ENCODE data around the gene FSD1. TPM values are rescaled to one million over a fixed set of nuclear protein-coding genes. Genes with fewer than 3 reads are reported as not detected.
A peak's percentile ranks its signal among the peaks of the same experiment; 100 is the strongest.
"Not testable (repeated sequence)": the region's sequence is repeated elsewhere in the genome, so short reads cannot be mapped to it uniquely, and the experiment has no call there.

Gene FSD1
- total and polyA plus RNA-seq, 8 donors = 0.55 to 1.9 (median 1.3) TPM; not detected in 1

GRCh38 chr19:4327877-4328242 lies 23.5 kb downstream of the FSD1 start:
- intact Hi-C loops (cut with DNase I) = no loop called here
- ATAC-seq (peak; percentile 33), DNase-seq (peak in 1 of 4 donors; percentile 20)
- H3K36me3 ChIP-seq = no peaks in the 10 kb centered on the region
- TF ChIP-seq CTCF (IDR thresholded peaks at IDR 0.05) = no peak
- peaks cover 3 to 21% of the 10 kb centered on the region in 2 donors for H3K4me1 ChIP-seq
- no peaks in the 10 kb centered on the region for H3K9me3 ChIP-seq
- H3K4me3 ChIP-seq = peak overlapping the region; percentile 33 to 34
- peaks cover 0 to 32% of the 10 kb centered on the region in 2 donors for H3K27me3 ChIP-seq
- H3K27ac ChIP-seq = no peak overlapping the region

DNA sequence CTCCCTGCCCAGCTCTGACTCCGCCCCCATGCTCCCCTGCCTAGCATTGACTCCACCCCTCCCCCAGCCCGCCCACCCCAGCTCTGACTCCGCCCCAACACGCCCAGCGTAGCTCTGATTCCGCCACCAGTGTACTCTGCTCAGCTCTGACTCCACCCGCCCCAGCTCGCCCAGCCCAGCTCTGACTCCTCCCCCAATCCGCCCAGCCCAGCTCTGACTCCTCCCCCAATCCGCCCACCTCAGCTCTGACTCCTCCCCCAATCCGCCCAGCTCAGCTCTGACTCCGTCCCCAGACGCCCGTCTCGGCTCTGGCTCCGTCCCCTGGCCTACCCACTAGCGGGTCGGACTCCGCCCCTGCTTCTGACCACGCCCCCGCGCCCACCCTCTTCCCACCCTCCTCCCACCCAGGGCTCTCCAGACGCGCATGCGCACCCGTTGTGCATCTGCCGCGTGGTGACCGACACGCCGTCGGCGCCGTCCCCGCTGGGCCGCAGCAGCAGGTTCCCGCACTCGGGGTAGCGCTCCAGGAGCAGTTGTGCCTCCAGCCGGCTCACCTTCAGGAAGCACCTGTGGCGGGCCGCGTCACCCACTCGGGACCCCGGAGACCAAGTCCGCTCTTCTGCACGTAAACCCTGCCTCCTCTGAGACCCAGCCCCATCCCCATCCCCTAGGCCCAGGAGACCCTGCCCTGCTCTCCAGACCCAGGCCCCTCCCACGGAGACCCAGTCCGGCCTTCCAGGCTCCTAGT lies 24.0 kb downstream of the FSD1 start:
- TF ChIP-seq CTCF (IDR thresholded peaks at IDR 0.05) = no peak
- intact Hi-C loops (cut with DNase I) = no loop called here
- DNase-seq (peak; percentile 91 to 97 (median 95)), ATAC-seq (peak; percentile 91)
- no peaks in the 10 kb centered on the region for H3K9me3 ChIP-seq
- no peak overlapping the region for H3K27ac ChIP-seq
- H3K4me1 ChIP-seq = peaks cover 3 to 21% of the 10 kb centered on the region in 2 donors
- H3K27me3 ChIP-seq = peaks cover 0 to 32% of the 10 kb centered on the region in 2 donors
- no peaks in the 10 kb centered on the region for H3K36me3 ChIP-seq
- peak overlapping the region; percentile 33 to 35 for H3K4me3 ChIP-seq

GRCh38 chr19:4328991-4329681 lies 24.7 kb downstream of the FSD1 start:
- intact Hi-C loops (cut with DNase I); ATAC-seq; H3K9me3 ChIP-seq; H3K27ac ChIP-seq; H3K36me3 ChIP-seq: not testable (repeated sequence)
- peak overlapping the region; percentile 25 to 35 for H3K4me3 ChIP-seq
- peak in 1 of 4 donors; percentile 67 for DNase-seq
- H3K4me1 ChIP-seq = peaks cover 3 to 21% of the 10 kb centered on the region in 2 donors
- H3K27me3 ChIP-seq = peaks cover 0 to 32% of the 10 kb centered on the region in 2 donors

- Histone ChIP-seq H3K4me1 (peaks cover 3 to 21% of the 10 kb centered on the region in 2 donors), H3K36me3 (no peaks in the 10 kb centered on the region), H3K9me3 (no peaks in the 10 kb centered on the region), H3K27me3 (peaks cover 0 to 32% of the 10 kb centered on the region in 2 donors), H3K4me3 (no peak overlapping the region), H3K27ac (no peak overlapping the region)
- no peak for ATAC-seq
- TF ChIP-seq CTCF (IDR thresholded peaks at IDR 0.05) = no peak
- intact Hi-C loops (cut with DNase I) = no loop called here
- DNase-seq = peak in 1 of 4 donors; percentile 51
These were observed 25.5 kb downstream of the FSD1 start for GRCh38 chr19:4329858-4330257.

- peaks cover 0 to 17% of the 10 kb centered on the region in 2 donors for H3K4me1 ChIP-seq
- H3K36me3 ChIP-seq = no peaks in the 10 kb centered on the region
- ATAC-seq (no peak), DNase-seq (no peak)
- no peaks in the 10 kb centered on the region for H3K27me3 ChIP-seq
- no peaks in the 10 kb centered on the region for H3K9me3 ChIP-seq
- H3K4me3 ChIP-seq = no peak overlapping the region
- TF ChIP-seq CTCF (IDR thresholded peaks at IDR 0.05) = no peak
- no peak overlapping the region for H3K27ac ChIP-seq
- intact Hi-C loops (cut with DNase I) = no loop called here
These were observed 30.7 kb downstream of the FSD1 start for GRCh38 chr19:4334929-4335570.
